Neural cell (in vitro differentiated cells): ENCODE data around the gene TMEM63B. TPM values are rescaled to one million over a fixed set of nuclear protein-coding genes. Genes with fewer than 3 reads are reported as not detected.

Source experiments
- H2AFZ ChIP-seq: fragments of 200-600, 300-800 bp; sonication (generic), shearing (Covaris generic); 2 replicates; pipeline ENCODE4 v1.6.0; 2014; ENCODE audit warnings: low read depth, mild to moderate bottlenecking, antibody characterized with exemption, low read length, moderate library complexity
- H3F3A ChIP-seq: fragments of 200-600 bp; shearing (Covaris generic); 2 replicates; pipeline ENCODE4 v1.6.1; 2016; ENCODE audit warnings: mild to moderate bottlenecking, moderate library complexity, mixed read lengths, antibody characterized with exemption, low read length; ENCODE audit not compliant: insufficient read depth, poor library complexity, severe bottlenecking
- H3K27ac ChIP-seq: fragments of 200-600, 300-800 bp; sonication (generic), shearing (Covaris generic); 2 replicates; pipeline ENCODE4 v1.5.1; 2014; ENCODE audit warnings: mild to moderate bottlenecking, low read length, moderate library complexity
- H3K27me3 ChIP-seq: fragments of 300-800, 200-600 bp; sonication (generic), shearing (Covaris generic); 2 replicates; pipeline ENCODE4 v1.6.0; 2014; ENCODE audit warnings: mild to moderate bottlenecking, low read depth, low read length, moderate library complexity; ENCODE audit not compliant: insufficient read depth
- H3K36me3 ChIP-seq: fragments of 300-800, 200-600 bp; sonication (generic), shearing (Covaris generic); 2 replicates; pipeline ENCODE4 v1.5.1; 2014; ENCODE audit warnings: mild to moderate bottlenecking, antibody characterized with exemption, low read length, moderate library complexity; ENCODE audit not compliant: insufficient read depth
- H3K4me2 ChIP-seq: fragments of 300-800, 200-600 bp; sonication (generic), shearing (Covaris generic); 2 replicates; pipeline ENCODE4 v1.6.0; 2014; ENCODE audit warnings: mild to moderate bottlenecking, low read length
- H3K4me3 ChIP-seq: fragments of 300-800, 200-600 bp; sonication (generic), shearing (Covaris generic); 2 replicates; pipeline ENCODE4 v1.5.1; 2014; ENCODE audit warnings: mild to moderate bottlenecking, low read length, moderate library complexity
- H3K79me2 ChIP-seq: fragments of 200-600 bp; shearing (Covaris generic); replicated peaks from 2 replicates; pipeline ENCODE4 v1.6.0; 2014; ENCODE audit warnings: mild to moderate bottlenecking, low read length, moderate library complexity; ENCODE audit not compliant: insufficient read depth
- H3K9ac ChIP-seq: fragments of 300-800, 200-600 bp; sonication (generic), shearing (Covaris generic); 2 replicates; pipeline ENCODE4 v1.6.1; 2016; ENCODE audit warnings: mild to moderate bottlenecking, low read length, mixed read lengths
- H3K9me2 ChIP-seq: fragments of 200-600 bp; shearing (Covaris generic); 2 replicates; pipeline ENCODE4 v1.6.1; 2016; ENCODE audit warnings: mild to moderate bottlenecking, low read length, mixed read lengths; ENCODE audit not compliant: insufficient read depth
- H3K9me3 ChIP-seq: fragments of 200-600, 300-800 bp; sonication (generic), shearing (Covaris generic); 2 replicates; pipeline ENCODE4 v1.6.1; 2016; ENCODE audit warnings: mild to moderate bottlenecking, mixed run types, low read length, moderate library complexity, mixed read lengths
- H4K20me1 ChIP-seq: fragments of 200-600 bp; shearing (Covaris generic); 2 replicates; pipeline ENCODE4 v1.6.1; 2016; ENCODE audit warnings: mild to moderate bottlenecking, mixed run types; ENCODE audit not compliant: insufficient read depth
- CTCF ChIP-seq: fragments of 450-650 bp; IDR thresholded peaks from 2 replicates; pipeline ENCODE4 v1.5.1; 2014; ENCODE audit warnings: antibody characterized with exemption, mild to moderate bottlenecking, moderate library complexity; ENCODE audit not compliant: poor library complexity, severe bottlenecking
- EP300 ChIP-seq: fragments of 450-650 bp; conservative IDR thresholded peaks from 2 replicates; pipeline ENCODE4 v1.6.1; 2014; ENCODE audit warnings: antibody characterized with exemption, mild to moderate bottlenecking, moderate library complexity; ENCODE audit not compliant: poor library complexity, severe bottlenecking
- EZH2 ChIP-seq: fragments of 200-600, 300-800 bp; shearing (Covaris generic), sonication (generic); IDR thresholded peaks from 2 replicates; pipeline ENCODE4 v1.6.1; 2014; ENCODE audit warnings: antibody characterized with exemption, low read length, borderline replicate concordance, mild to moderate bottlenecking; ENCODE audit not compliant: insufficient read depth, poor library complexity, severe bottlenecking
- MXI1 ChIP-seq: fragments of 450-650 bp; conservative IDR thresholded peaks from 2 replicates; pipeline ENCODE4 v1.6.1; 2014; ENCODE audit warnings: antibody characterized with exemption, mild to moderate bottlenecking; ENCODE audit not compliant: poor library complexity, severe bottlenecking
- POLR2AphosphoS5 ChIP-seq: IDR thresholded peaks from 2 replicates; pipeline ENCODE4 v1.6.1; 2012
- RAD21 ChIP-seq: fragments of 450-650 bp; conservative IDR thresholded peaks from 2 replicates; pipeline ENCODE4 v1.6.1; 2014; ENCODE audit warnings: antibody characterized with exemption, mild to moderate bottlenecking, moderate library complexity
- REST ChIP-seq: IDR thresholded peaks from 2 replicates; pipeline ENCODE4 v1.6.1; 2012; ENCODE audit warnings: borderline replicate concordance
- SMC3 ChIP-seq: fragments of 450-650 bp; conservative IDR thresholded peaks from 2 replicates; pipeline ENCODE4 v1.6.1; 2014; ENCODE audit warnings: antibody characterized with exemption, mild to moderate bottlenecking, moderate library complexity; ENCODE audit not compliant: poor library complexity
- TAF1 ChIP-seq: IDR thresholded peaks from 2 replicates; pipeline ENCODE4 v1.6.1; 2012; ENCODE audit warnings: low read depth
- polyA plus RNA-seq: library from polyadenylated mRNA; depleted of rRNA; stranded (reverse); fragments of >200 nt; gene quantifications from 2 replicates; pipeline ENCODE4 v1.2.3, GENCODE V29; 2014

Gene TMEM63B
- polyA plus RNA-seq, 1 donor from 2014 or later, result 49.9 TPM

- Histone ChIP-seq H2AFZ (no peak overlapping the region), H3K36me3 (no peaks in the 10 kb centered on the region), H3F3A (no peaks in the 10 kb centered on the region), H3K9me2 (no peaks in the 10 kb centered on the region), H3K4me2 (no peak overlapping the region), H4K20me1 (no peaks in the 10 kb centered on the region), H3K27me3 (no peaks in the 10 kb centered on the region), H3K4me3 (no peak overlapping the region), H3K9me3 (no peaks in the 10 kb centered on the region), H3K27ac (no peak overlapping the region), H3K79me2 (no peaks in the 10 kb centered on the region), H3K9ac (no peak overlapping the region)
- TF ChIP-seq RAD21 (no peak), TAF1 (no peak), MXI1 (no peak), POLR2AphosphoS5 (no peak), CTCF (no peak), REST (no peak), EP300 (no peak), EZH2 (no peak), SMC3 (no peak)
Measured at GRCh38 chr6:44162876-44163625, 35.7 kb downstream of the TMEM63B start.

- H3K27ac ChIP-seq, result no peak overlapping the region
- no peak overlapping the region for H2AFZ ChIP-seq
Measured at GRCh38 chr6:44166116-44166515, 38.8 kb downstream of the TMEM63B start.

More at GRCh38 chr6:44166116-44166515, 38.8 kb downstream of the TMEM63B start:
- Histone ChIP-seq H3K79me2 (no peaks in the 10 kb centered on the region), H4K20me1 (no peaks in the 10 kb centered on the region), H3F3A (no peaks in the 10 kb centered on the region), H3K4me3 (no peak overlapping the region), H3K4me2 (no peak overlapping the region), H3K9ac (no peak overlapping the region), H3K27me3 (no peaks in the 10 kb centered on the region), H3K9me2 (no peaks in the 10 kb centered on the region), H3K36me3 (no peaks in the 10 kb centered on the region), H3K9me3 (no peaks in the 10 kb centered on the region)
- no peak for TF ChIP-seq EZH2
- no peak for TF ChIP-seq SMC3
- TF ChIP-seq EP300, result no peak
- TF ChIP-seq REST, result no peak
- TF ChIP-seq TAF1, result no peak
- TF ChIP-seq CTCF, result no peak
- TF ChIP-seq RAD21, result no peak
- TF ChIP-seq POLR2AphosphoS5, result no peak
- no peak for TF ChIP-seq MXI1
